Nephron (organoid): Measurements from ENCODE around the gene SORCS2.
A peak's percentile ranks its signal among the peaks of the same experiment; 100 is the strongest.

Experiments used
- H3K27ac Mint-ChIP-seq, 3 experiments: 2 replicates each; pipeline ENCODE4 v1.8.0; 2020; ENCODE audit warnings: mixed read lengths in 3 of 3, mild to moderate bottlenecking in 2 of 3, moderate library complexity in 1 of 3
- H3K27me3 Mint-ChIP-seq: 2 replicates; pipeline ENCODE4 v1.8.0; 2021; ENCODE audit warnings: low read depth, mild to moderate bottlenecking, moderate library complexity, mixed read lengths
- H3K36me3 Mint-ChIP-seq: 2 replicates; pipeline ENCODE4 v1.8.0; 2020; ENCODE audit warnings: low read depth, mixed read lengths
- H3K4me1 Mint-ChIP-seq: 2 replicates; pipeline ENCODE4 v1.8.0; 2020; ENCODE audit warnings: mixed read lengths
- H3K4me3 Mint-ChIP-seq, 3 experiments: 2 replicates each; pipeline ENCODE4 v1.8.0; 2020; ENCODE audit warnings: mild to moderate bottlenecking in 3 of 3, mixed read lengths in 3 of 3, moderate library complexity in 2 of 3
- H3K9me3 Mint-ChIP-seq: 2 replicates; pipeline ENCODE4 v1.8.0; 2020; ENCODE audit warnings: mixed read lengths
- TF ChIP-seq, protein P1 (sequence below), 3 experiments: fragments of 200-600 bp; sonication (generic); IDR thresholded peaks; one replicate each; pipeline ENCODE4 v1.5.0; 2021; ENCODE audit warnings: antibody characterized with exemption in 3 of 3; ENCODE audit not compliant: unreplicated experiment in 3 of 3

The SORCS2 gene

DNA sequence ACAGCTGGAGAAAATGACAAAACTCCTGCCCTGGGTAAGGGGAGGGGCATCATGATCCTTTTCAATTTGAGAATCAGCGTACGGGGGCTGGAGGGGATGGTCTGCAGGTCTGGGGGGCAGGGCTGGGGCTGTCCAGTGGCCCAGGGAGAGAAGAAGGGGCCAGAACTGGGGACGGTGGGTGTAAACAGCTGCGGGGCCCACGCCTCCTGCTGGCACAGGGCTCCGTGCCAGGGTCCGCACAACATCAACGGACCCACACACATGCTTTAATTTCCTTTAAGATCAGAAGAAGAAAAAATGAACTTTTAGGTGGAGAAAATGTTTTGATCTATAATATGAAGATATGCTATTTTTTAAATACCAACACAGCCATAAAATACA lies 190.3 kb downstream of the SORCS2 start:
- Mint-ChIP-seq H3K36me3 (no peaks in the 10 kb centered on the region), H3K9me3 (no peaks in the 10 kb centered on the region), H3K27me3 (peaks cover 18% of the 10 kb centered on the region), H3K4me1 (peaks cover 42% of the 10 kb centered on the region), H3K27ac (no peak overlapping the region), H3K4me3 (no peak overlapping the region)
- TF ChIP-seq, protein P1, sequence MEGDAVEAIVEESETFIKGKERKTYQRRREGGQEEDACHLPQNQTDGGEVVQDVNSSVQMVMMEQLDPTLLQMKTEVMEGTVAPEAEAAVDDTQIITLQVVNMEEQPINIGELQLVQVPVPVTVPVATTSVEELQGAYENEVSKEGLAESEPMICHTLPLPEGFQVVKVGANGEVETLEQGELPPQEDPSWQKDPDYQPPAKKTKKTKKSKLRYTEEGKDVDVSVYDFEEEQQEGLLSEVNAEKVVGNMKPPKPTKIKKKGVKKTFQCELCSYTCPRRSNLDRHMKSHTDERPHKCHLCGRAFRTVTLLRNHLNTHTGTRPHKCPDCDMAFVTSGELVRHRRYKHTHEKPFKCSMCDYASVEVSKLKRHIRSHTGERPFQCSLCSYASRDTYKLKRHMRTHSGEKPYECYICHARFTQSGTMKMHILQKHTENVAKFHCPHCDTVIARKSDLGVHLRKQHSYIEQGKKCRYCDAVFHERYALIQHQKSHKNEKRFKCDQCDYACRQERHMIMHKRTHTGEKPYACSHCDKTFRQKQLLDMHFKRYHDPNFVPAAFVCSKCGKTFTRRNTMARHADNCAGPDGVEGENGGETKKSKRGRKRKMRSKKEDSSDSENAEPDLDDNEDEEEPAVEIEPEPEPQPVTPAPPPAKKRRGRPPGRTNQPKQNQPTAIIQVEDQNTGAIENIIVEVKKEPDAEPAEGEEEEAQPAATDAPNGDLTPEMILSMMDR (IDR thresholded peaks at IDR 0.05; ENCODE audit: unreplicated experiment in 3 of 3), result no peak

DNA sequence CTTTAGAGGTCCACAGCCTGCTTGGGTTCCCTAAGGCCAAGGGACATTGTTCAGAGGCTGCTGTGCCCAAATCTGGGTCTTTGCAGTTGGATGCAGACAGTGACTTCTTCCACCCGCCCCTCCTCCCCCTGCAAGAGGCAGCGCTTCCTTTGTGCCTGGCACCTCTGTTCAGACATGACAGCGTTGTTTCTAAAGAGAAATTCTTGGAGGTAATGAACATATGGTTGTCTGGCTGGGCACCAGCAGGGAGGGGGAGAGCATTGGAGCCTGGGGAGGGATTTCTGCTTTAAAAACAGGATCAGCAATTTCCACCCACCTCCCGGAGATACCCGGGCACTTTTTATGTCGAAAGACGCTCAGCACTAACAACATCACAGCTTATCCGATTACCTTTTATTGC lies 190.9 kb downstream of the SORCS2 start:
- no peak overlapping the region for H3K4me3 Mint-ChIP-seq
- H3K27ac Mint-ChIP-seq, result peak overlapping the region in 1 of 3 experiments; percentile 40
- no peaks in the 10 kb centered on the region for H3K9me3 Mint-ChIP-seq
- H3K36me3 Mint-ChIP-seq, result no peaks in the 10 kb centered on the region
- peaks cover 18% of the 10 kb centered on the region for H3K27me3 Mint-ChIP-seq
- TF ChIP-seq, protein P1 (IDR thresholded peaks at IDR 0.05; ENCODE audit: unreplicated experiment in 3 of 3), result no peak
- H3K4me1 Mint-ChIP-seq, result peaks cover 41% of the 10 kb centered on the region

DNA sequence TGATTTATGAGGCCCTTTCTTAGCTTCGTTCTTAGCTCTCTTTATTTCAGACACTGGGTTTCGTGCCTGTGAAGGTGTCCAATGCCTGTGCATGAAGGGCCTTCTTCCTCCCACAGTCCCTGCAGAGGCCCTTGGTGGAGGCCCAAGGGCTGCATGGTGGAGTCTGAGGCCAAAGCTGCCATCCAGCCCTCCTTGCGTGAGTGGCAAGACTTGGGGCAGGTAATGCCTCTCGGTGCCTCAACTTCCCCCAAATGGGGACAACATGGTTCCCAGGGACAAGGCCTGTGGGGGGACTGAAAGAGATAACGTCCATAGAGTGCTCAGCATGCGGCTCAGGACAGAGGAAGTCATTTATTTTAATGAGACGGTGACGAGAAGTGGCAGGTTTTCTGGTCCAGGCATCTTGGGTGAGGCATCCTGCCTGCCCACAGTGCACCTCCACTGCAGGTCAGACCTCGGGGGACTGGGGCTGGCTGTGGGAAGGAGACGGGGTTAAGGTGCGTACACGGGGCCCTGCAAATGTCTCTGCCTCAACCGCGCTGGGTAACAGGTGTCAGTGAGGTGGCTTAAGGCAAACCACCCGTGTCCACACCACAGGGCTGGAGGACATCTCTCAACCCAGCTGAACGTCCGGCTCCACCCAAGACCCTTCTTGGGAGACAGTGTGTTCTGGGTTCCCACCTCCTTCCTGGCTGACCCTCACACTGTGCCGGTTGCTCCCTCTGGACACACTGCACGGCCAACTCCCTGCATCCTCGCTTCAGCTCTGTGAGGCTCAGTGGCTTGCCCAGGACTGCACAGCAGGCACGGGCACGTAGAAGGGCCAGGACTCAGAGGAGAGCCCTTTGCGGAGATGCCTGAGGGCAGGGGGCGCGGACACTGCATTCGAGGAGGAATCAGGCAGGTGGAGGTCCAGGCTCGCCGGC lies 191.9 kb downstream of the SORCS2 start:
- peak overlapping the region in 1 of 3 experiments; percentile 40 for H3K27ac Mint-ChIP-seq
- peaks cover 47% of the 10 kb centered on the region for H3K4me1 Mint-ChIP-seq
- H3K4me3 Mint-ChIP-seq, result no peak overlapping the region
- no peaks in the 10 kb centered on the region for H3K36me3 Mint-ChIP-seq
- no peaks in the 10 kb centered on the region for H3K9me3 Mint-ChIP-seq
- peaks cover 16% of the 10 kb centered on the region for H3K27me3 Mint-ChIP-seq
- TF ChIP-seq, protein P1 (IDR thresholded peaks at IDR 0.05; ENCODE audit: unreplicated experiment in 3 of 3), result no peak

DNA sequence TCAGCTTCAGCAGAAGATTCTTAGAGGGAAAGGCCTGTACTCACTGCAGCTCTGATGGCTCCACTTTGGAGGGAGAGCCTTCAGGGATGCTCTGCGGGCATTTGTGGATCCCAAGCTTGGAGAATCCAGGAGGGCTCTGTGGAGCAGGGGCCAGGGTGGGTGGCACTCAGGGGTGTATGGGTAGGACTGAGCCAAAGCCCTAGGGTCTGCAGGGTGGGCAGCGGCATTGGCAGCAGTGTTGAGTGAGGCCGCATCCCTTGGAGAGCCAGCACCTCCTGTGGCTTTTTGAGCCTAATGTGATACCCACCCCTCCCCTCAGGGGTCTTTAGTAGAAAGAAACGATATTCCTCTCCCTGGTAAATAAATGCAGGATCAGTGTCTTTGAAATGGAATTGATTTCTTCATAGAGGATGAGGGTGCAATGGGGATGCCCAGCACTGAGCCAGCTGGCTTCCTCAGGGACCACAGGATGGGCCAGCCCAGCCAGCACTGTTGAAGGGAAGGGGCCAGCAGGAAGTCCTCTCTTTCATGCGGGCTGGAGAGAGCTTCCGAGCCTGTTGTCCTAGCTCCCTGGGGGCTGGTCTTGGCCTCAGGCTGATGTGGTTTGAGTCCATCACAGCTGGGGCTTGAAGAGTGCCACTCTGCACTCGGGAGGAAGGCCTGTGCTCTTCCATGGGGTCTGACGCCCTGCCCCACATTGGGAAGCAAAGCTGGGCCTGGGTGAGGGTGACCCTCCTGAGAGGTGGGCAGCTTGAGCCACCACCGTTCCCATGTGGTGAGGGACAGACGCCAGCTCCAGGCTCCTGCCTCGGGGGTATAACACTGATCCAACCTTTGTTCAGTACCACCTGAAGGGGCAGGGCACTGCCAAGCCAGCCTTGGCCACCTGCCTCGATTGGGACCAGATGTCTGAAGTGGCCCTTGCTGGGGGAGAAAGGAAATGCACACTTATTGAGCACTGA lies 192.9 kb downstream of the SORCS2 start:
- Mint-ChIP-seq H3K4me1 (peaks cover 48% of the 10 kb centered on the region), H3K36me3 (no peaks in the 10 kb centered on the region), H3K27ac (no peak overlapping the region), H3K9me3 (no peaks in the 10 kb centered on the region), H3K27me3 (peaks cover 18% of the 10 kb centered on the region), H3K4me3 (no peak overlapping the region)
- TF ChIP-seq, protein P1 (IDR thresholded peaks at IDR 0.05; ENCODE audit: unreplicated experiment in 3 of 3), result no peak

DNA sequence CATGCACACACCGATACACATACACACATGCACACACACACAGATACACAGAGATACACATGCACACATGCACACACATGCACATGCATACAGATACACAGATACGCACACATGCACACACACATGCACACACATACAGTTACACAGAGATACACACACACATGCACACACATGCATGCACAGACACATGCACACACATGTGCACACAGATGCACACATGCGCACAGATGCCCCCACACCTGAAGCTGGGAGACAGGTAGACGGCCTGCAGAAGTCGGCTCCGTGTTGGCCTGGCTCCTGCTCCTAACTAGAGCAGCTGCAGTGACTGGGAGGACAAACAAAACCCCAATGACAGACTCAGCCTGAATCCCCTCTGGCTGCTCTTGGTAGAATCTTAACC lies 195.6 kb downstream of the SORCS2 start:
- Mint-ChIP-seq H3K27me3 (peaks cover 19% of the 10 kb centered on the region), H3K9me3 (no peaks in the 10 kb centered on the region), H3K4me3 (no peak overlapping the region), H3K36me3 (no peaks in the 10 kb centered on the region), H3K27ac (no peak overlapping the region), H3K4me1 (peaks cover 38% of the 10 kb centered on the region)
- TF ChIP-seq, protein P1 (IDR thresholded peaks at IDR 0.05; ENCODE audit: unreplicated experiment in 3 of 3), result no peak
